ENCODE results near the gene GGN.

DNA sequence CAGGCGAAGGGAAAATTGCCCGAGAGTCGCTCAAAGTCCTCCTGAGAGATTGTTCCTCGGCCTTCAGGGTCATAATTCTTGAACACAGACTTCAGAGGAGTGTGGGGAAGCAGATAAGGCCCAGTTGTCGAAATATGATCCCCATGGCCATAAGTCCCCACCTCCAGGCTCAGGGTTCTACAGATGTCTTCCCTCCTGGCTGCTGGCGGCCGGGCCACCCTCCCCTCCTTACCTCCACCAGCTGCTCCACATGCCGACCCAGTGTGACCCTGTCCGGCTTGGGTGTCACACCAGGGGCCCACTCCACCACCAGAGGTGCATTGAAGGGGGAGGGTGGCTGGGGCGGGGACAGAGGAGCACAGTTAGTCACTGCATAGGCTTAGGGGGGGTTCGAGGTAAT is 25.1 kb upstream of the GGN start:
- TF ChIP-seq, protein P1, sequence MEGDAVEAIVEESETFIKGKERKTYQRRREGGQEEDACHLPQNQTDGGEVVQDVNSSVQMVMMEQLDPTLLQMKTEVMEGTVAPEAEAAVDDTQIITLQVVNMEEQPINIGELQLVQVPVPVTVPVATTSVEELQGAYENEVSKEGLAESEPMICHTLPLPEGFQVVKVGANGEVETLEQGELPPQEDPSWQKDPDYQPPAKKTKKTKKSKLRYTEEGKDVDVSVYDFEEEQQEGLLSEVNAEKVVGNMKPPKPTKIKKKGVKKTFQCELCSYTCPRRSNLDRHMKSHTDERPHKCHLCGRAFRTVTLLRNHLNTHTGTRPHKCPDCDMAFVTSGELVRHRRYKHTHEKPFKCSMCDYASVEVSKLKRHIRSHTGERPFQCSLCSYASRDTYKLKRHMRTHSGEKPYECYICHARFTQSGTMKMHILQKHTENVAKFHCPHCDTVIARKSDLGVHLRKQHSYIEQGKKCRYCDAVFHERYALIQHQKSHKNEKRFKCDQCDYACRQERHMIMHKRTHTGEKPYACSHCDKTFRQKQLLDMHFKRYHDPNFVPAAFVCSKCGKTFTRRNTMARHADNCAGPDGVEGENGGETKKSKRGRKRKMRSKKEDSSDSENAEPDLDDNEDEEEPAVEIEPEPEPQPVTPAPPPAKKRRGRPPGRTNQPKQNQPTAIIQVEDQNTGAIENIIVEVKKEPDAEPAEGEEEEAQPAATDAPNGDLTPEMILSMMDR (IDR thresholded peaks at IDR 0.05), result no peak
- TF ChIP-seq POLR2AphosphoS5 (IDR thresholded peaks at IDR 0.05; ENCODE audit: insufficient read depth in 1 of 2, low read depth in 1 of 2), result no peak
- TF ChIP-seq POLR2A (IDR thresholded peaks at IDR 0.05), result no peak

Data from vagina (tissue), 2 donors.